Panc1 (cell line): Measurements from ENCODE around the gene NGEF. TPM values are rescaled to one million over a fixed set of nuclear protein-coding genes. Genes with fewer than 3 reads are reported as not detected.
A peak's percentile ranks its signal among the peaks of the same experiment; 100 is the strongest.
"Not testable (repeated sequence)": the region's sequence is repeated elsewhere in the genome, so short reads cannot be mapped to it uniquely, and the experiment has no call there.

ENCODE experiments used
- ATAC-seq: fragments of 200-7000 bp; cut with Tn5 transposase; 2 replicates; pipeline ENCODE4 v1.9.1; 2020; ENCODE audit warnings: mild to moderate bottlenecking, moderate library complexity
- BruUV-seq: library from RNA; stranded (reverse); fragments of 400-500 nt; replicated peaks from 2 replicates; lab custom pipeline; 2021; lab: Mats Ljungman, UMichigan
- CTCF ChIA-PET: fragments of 300-600 bp; sonication (Branson Sonifier 250); formaldehyde crosslinking; loops from one replicate; lab custom pipeline; 2022; ENCODE audit warnings: antibody characterized with exemption; lab: Charles Lee
- POLR2A ChIA-PET: fragments of 300-600 bp; sonication (Branson Sonifier 250); formaldehyde crosslinking; loops from one replicate; lab custom pipeline; 2022; ENCODE audit warnings: antibody characterized with exemption; lab: Charles Lee
- DNase-seq: peaks from one replicate; pipeline ENCODE4 v3.0.0-alpha.2; 2010; ENCODE audit warnings: low read depth, low spot score
- H3K27ac ChIP-seq: 2 replicates; pipeline ENCODE4 v1.5.1; 2011; ENCODE audit warnings: mild to moderate bottlenecking, low read length, inconsistent platforms
- H3K27me3 ChIP-seq: fragments of 200-500 bp; sonication (Bioruptor generic); 2 replicates; pipeline ENCODE4 v1.6.0; 2014; ENCODE audit warnings: low read length, inconsistent platforms; ENCODE audit not compliant: control insufficient read depth, insufficient read depth
- H3K36me3 ChIP-seq: fragments of 200-500 bp; sonication (Bioruptor generic); 2 replicates; pipeline ENCODE4 v1.5.1; 2014; ENCODE audit warnings: inconsistent platforms, mild to moderate bottlenecking, low read length, moderate library complexity; ENCODE audit not compliant: control insufficient read depth, insufficient read depth
- H3K4me1 ChIP-seq: 2 replicates; pipeline ENCODE4 v1.5.1; 2011; ENCODE audit warnings: inconsistent platforms, mild to moderate bottlenecking, low read length, moderate library complexity; ENCODE audit not compliant: control insufficient read depth, insufficient read depth
- H3K4me3 ChIP-seq, 2 experiments: 2 replicates each; pipeline ENCODE4 v1.5.1; 2011 to 2012; ENCODE audit warnings: low read depth in 2 of 2, low read length in 2 of 2, mild to moderate bottlenecking in 2 of 2, inconsistent platforms in 1 of 2, moderate library complexity in 1 of 2
- H3K9me3 ChIP-seq: fragments of 200-500 bp; sonication (Bioruptor generic); 2 replicates; pipeline ENCODE4 v1.5.1; 2014; ENCODE audit warnings: low read depth, mild to moderate bottlenecking, inconsistent platforms, low read length, moderate library complexity; ENCODE audit not compliant: control insufficient read depth, insufficient read depth
- POLR2AphosphoS5 ChIP-seq: IDR thresholded peaks from 2 replicates; pipeline ENCODE4 v1.6.1; 2012; ENCODE audit warnings: mild to moderate bottlenecking, low read depth, low read length, moderate library complexity
- SIN3A ChIP-seq: IDR thresholded peaks from 2 replicates; pipeline ENCODE4 v1.6.1; 2012; ENCODE audit warnings: low read depth, mild to moderate bottlenecking, low read length, moderate library complexity, borderline replicate concordance; ENCODE audit not compliant: insufficient read depth
- TCF7L2 ChIP-seq: IDR thresholded peaks from 2 replicates; pipeline ENCODE4 v1.6.1; 2011; ENCODE audit warnings: mild to moderate bottlenecking, low read depth, low read length, inconsistent platforms
- in situ Hi-C: cut with HindIII; loops from 2 replicates; pipeline ENCODE4 v1.10.0; 2016; ENCODE audit warnings: low sequenced_read_pairs, low pct_unique_long_range_greater_than_20kb
- intact Hi-C: fragments of 100-400 bp; cut with micrococcal nuclease; formaldehyde crosslinking; loops from one replicate; pipeline ENCODE4 v1.10.0; 2022; ENCODE audit not compliant: unreplicated experiment
- total RNA-seq: library from RNA; stranded (reverse); gene quantifications from one replicate; pipeline ENCODE4 v1.2.1, GENCODE V29; 2021; ENCODE audit not compliant: unreplicated experiment
- TF ChIP-seq, protein P1 (sequence below), 2 experiments: IDR thresholded peaks; 2 replicates each; pipeline ENCODE4 v1.6.1; 2011 to 2012; ENCODE audit warnings: low read depth in 2 of 2, control low read depth in 1 of 2, low read length in 1 of 2, mild to moderate bottlenecking in 1 of 2, moderate library complexity in 1 of 2; ENCODE audit not compliant: insufficient read depth in 1 of 2
- TF ChIP-seq, protein P2 (sequence below): fragments of 450-650 bp; IDR thresholded peaks from 2 replicates; pipeline ENCODE4 v1.5.1; 2017; ENCODE audit warnings: mild to moderate bottlenecking

NGEF gene
- total RNA-seq, 1 experiment from 2014 or later = 17.8 TPM

DNA sequence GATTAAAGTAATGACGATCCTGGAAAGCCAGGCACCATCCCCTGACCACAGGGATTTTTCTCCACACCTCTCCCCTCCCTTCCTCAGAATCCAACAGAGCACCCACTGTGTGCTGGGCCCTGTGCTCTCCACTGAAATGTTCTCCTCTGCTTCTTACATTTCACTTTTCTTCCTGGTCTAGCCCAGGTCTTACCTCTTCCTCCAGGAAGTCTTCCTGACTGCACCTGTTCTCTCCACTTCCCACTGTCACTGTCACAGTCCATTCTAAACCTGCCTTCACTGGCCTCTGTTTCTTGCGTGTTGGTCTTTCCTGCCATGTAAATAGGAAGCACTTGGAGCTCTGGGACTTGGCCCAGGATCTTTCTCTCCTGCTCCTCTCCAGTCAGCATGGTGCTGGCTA, 7.4 kb upstream of the NGEF start:
- DNase-seq (no peak), ATAC-seq (no peak)
- POLR2A ChIA-PET = no interaction called here
- TF ChIP-seq TCF7L2 (no peak), POLR2AphosphoS5 (no peak), SIN3A (no peak)
- TF ChIP-seq, protein P1, sequence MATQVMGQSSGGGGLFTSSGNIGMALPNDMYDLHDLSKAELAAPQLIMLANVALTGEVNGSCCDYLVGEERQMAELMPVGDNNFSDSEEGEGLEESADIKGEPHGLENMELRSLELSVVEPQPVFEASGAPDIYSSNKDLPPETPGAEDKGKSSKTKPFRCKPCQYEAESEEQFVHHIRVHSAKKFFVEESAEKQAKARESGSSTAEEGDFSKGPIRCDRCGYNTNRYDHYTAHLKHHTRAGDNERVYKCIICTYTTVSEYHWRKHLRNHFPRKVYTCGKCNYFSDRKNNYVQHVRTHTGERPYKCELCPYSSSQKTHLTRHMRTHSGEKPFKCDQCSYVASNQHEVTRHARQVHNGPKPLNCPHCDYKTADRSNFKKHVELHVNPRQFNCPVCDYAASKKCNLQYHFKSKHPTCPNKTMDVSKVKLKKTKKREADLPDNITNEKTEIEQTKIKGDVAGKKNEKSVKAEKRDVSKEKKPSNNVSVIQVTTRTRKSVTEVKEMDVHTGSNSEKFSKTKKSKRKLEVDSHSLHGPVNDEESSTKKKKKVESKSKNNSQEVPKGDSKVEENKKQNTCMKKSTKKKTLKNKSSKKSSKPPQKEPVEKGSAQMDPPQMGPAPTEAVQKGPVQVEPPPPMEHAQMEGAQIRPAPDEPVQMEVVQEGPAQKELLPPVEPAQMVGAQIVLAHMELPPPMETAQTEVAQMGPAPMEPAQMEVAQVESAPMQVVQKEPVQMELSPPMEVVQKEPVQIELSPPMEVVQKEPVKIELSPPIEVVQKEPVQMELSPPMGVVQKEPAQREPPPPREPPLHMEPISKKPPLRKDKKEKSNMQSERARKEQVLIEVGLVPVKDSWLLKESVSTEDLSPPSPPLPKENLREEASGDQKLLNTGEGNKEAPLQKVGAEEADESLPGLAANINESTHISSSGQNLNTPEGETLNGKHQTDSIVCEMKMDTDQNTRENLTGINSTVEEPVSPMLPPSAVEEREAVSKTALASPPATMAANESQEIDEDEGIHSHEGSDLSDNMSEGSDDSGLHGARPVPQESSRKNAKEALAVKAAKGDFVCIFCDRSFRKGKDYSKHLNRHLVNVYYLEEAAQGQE (IDR thresholded peaks at IDR 0.05; ENCODE audit: insufficient read depth in 1 of 2, low read depth in 2 of 2, low read length in 1 of 2) = no peak
- intact Hi-C loops (no loop called here), in situ Hi-C loops (no loop called here)
- BruUV-seq = no TSS peak
- Histone ChIP-seq H3K4me1 (no peaks in the 10 kb centered on the region), H3K27me3 (no peaks in the 10 kb centered on the region), H3K4me3 (no peak overlapping the region), H3K27ac (peak overlapping the region; percentile 41; the same call in 1 of the 2 replicates), H3K36me3 (no peaks in the 10 kb centered on the region), H3K9me3 (no peaks in the 10 kb centered on the region)
- CTCF ChIA-PET = no interaction called here

DNA sequence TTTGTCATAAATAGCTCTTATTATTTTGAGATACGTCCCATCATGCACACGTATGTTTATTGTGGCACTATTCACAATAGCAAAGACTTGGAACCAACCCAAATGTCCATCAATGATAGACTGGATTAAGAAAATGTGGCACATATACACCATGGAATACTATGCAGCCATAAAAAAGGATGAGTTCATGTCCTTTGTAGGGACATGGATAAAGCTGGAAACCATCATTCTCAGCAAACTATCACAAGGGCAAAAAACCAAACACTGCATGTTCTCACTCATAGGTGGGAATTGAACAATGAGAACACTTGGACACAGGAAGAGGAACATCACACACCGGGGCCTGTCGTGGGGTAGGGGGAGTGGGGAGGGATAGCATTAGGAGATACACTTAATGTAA, 6.6 kb upstream of the NGEF start:
- BruUV-seq, DNase-seq, H3K9me3 ChIP-seq, H3K27ac ChIP-seq, POLR2A ChIA-PET, H3K4me1 ChIP-seq, intact Hi-C loops, H3K36me3 ChIP-seq, ATAC-seq, in situ Hi-C loops, H3K4me3 ChIP-seq, CTCF ChIA-PET, H3K27me3 ChIP-seq: not testable (repeated sequence)

DNA sequence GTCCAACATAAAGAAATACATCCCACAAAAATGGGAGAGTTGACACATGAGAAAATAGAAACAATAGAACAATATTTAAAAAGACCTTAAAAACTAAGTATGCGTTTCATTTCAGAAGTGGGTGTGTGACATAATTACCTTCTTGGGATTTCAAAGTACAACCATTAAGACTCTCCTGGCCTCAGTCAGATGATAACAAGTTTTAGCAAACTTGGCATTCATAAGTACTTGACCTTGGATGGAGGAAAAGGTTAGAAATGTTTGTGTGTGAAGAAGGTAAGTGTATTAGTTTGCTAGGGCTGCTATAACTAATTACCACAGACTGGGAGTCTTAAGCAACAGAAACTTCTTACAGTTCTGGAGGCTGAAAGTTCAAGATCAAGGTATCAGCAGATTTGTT, 4.9 kb upstream of the NGEF start:
- BruUV-seq = no TSS peak
- ChIA-PET POLR2A (no interaction called here), CTCF (no interaction called here)
- in situ Hi-C loops = no loop called here
- no peaks in the 10 kb centered on the region for H3K27me3 ChIP-seq
- intact Hi-C loops = no loop called here
- H3K27ac ChIP-seq = no peak overlapping the region; the same call in 1 of the 2 replicates
- H3K4me3 ChIP-seq = no peak overlapping the region
- H3K4me1 ChIP-seq = peaks cover 1% of the 10 kb centered on the region
- TF ChIP-seq, protein P2, sequence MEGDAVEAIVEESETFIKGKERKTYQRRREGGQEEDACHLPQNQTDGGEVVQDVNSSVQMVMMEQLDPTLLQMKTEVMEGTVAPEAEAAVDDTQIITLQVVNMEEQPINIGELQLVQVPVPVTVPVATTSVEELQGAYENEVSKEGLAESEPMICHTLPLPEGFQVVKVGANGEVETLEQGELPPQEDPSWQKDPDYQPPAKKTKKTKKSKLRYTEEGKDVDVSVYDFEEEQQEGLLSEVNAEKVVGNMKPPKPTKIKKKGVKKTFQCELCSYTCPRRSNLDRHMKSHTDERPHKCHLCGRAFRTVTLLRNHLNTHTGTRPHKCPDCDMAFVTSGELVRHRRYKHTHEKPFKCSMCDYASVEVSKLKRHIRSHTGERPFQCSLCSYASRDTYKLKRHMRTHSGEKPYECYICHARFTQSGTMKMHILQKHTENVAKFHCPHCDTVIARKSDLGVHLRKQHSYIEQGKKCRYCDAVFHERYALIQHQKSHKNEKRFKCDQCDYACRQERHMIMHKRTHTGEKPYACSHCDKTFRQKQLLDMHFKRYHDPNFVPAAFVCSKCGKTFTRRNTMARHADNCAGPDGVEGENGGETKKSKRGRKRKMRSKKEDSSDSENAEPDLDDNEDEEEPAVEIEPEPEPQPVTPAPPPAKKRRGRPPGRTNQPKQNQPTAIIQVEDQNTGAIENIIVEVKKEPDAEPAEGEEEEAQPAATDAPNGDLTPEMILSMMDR = no peak
- no peak for ATAC-seq
- no peaks in the 10 kb centered on the region for H3K9me3 ChIP-seq
- no peak for DNase-seq
- H3K36me3 ChIP-seq = no peaks in the 10 kb centered on the region
